ENCODE data around the gene RNF207.
A peak's percentile ranks its signal among the peaks of the same experiment; 100 is the strongest.

Gene RNF207

DNA sequence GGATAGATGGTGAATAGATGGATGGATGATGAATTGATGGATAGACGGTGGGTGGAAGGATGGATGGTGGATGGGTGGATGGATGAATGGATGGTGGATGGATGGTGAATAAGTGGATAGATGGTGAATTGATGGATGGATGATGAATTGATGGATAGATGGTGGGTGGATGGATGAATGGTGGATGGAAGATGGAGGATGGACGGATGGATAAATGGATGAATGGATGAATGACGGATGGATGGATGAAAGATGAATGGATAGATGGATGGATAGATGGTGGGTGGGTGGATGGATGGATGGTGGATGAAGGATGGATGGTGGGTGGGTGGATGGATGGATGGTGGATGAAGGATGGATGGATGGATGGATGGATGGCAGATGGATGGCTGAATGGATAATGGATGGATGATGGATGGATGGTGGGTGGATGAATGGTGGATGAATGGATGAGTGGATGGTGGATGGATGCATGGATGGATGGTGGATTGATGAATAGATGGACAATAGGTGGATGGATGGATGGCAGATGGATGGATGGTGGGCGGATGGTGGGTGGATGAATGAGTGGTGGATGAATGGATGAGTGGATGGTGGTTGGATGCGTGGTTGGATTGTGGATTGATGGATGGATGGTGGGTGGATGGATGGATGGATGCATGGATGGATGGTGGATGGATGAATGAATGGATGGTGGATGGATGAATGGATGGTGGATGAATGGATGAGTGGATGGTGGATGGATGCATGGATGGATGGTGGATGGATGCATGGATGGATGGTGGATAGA is 31.1 kb upstream of the RNF207 start:
- no peak for DNase-seq (ENCODE audit: low read depth)

DNA sequence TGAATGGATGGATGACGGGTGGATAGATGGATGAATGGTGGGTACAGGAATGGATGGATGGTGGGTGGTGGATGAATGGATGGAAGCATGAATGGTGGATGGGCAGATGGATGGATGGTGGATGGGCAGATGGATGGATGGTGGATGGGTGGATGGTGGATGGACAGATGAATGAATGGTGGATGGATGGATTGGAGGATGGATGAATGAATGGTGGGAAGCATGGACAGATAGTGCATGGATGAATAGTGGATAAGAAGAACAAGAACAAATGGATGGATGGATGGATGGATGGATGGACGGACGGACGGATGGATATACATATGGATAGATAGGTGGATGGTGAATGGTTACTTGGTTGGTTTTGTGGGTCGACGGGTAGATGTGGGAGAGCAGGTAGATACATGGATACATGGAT is 30.5 kb upstream of the RNF207 start:
- no peak for DNase-seq (ENCODE audit: low read depth)

DNA sequence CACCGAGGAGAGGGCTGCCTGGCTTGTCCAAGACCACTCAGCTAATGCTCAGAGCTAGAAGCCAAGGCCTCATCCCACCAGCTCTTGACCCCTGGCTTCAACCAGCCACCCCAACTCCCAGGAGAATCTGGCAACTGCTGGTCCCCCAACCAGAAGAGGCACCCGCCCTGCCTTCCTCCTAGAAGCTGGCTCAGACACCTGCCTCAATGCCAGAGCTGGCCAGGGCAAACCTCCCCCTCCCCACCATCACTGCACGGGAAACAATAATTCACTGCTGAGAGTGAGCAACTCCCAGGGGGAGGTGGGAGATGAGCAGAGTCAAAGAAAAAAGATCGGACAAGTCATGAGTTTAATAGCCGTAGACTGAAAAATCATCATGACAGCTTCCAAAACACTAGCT is 29.1 kb upstream of the RNF207 start:
- no peak for DNase-seq (ENCODE audit: low read depth)

DNA sequence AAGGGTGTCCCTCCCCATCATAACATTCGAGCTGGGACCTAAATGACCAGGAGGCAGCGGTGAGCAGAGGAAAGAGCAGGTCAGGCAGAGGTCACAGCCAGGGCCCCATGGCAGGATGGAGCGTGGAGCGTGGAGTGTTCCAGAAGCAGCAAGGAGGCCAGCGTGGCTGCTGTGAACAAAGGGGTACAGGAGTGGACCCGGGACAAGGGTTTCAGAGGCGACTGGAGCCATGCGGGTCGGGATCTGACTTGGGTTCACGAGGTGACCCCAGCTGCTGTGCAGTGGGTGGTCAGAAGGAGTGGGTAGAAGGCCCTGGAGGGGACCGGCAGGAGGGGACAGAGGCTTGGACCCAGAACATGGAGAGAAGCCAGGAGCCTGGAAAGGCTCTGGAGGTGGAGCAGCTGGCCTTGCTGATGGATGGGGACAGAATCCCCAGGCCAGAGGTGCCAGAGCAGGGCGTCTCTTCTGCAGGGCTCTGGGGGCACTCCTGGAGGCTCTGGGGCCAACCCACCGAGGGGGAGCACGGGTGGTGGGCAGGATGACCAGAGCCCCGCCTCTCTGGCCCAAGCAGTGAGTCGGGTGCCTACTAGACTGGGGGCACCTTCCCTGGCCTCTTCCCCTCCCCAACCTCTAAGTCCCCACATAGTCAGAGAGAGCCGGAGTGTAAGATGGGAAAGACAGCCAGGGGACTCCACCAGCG is 28.1 kb upstream of the RNF207 start:
- no peak for DNase-seq (ENCODE audit: low read depth)

DNA sequence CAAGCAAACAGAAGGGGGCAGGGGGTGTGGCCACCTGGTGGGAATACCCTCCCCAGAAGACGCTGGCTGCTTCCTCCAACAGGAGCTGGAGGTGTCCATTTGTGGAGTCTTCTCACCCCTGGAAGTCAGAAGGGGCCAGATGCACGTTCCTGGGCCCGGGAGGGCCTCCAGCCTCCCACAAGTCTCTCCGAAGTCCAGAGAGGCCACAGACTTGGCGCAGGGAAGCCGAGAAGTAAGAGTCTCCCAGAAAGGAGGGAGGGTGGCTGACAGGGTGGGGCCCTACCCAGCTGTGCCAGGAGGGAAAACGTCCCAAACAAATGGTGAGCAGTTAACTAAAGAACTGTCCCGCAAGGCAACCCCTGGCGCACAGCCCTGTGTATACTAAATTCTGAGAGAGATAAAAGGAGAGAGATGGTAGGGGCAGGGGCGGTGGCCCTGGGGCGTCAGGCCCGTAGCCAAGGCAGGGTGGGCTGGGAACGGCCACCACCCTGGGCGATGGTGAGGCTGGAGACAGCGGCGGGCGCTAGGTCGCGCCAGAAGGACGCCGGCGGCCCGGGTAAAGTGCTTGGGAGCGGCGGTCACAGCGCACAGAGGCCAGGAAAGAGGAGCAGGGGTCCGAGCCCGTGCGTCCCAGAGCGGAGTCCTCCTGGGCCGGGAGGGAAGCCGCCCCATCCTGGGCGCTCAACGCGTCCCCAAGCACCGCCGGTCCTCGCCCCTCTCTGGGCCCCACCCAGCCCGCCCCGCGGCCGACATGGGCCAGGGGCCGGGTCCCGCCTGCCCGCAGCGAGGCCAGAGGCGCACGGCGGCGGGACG is 27.0 kb upstream of the RNF207 start:
- no peak for DNase-seq (ENCODE audit: low read depth)

DNA sequence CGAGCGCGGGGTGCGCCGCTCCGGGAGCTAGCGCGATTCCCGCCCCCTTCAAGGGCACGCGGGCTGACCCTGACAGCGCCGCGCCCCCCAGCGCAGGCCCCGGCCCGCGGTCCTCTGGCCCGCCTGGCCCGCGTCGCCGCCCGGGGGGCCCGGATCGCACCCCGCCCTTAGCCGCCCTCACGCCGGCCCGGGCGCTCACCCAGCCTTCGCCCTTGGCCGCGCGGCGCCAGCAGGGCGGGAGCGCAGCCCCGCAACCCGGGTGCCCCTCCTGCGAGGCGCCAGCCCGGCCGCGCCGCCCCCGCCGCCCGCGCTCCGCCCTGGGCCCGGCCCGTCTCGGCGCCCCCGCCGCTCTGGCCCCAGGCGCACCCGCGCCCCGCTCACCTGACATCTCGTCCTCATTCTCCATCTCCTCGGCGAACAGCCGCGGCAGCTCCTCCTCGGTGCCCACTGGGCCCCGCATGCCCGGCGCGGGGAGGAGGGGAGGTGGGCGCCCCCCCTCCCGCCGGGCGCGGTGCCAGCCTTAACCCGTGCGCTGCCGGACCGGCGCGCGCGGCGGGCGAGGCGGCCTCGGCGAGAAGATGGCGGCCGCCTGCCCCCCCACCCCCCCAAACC is 26.2 kb upstream of the RNF207 start:
- no peak for DNase-seq (ENCODE audit: low read depth)

DNA sequence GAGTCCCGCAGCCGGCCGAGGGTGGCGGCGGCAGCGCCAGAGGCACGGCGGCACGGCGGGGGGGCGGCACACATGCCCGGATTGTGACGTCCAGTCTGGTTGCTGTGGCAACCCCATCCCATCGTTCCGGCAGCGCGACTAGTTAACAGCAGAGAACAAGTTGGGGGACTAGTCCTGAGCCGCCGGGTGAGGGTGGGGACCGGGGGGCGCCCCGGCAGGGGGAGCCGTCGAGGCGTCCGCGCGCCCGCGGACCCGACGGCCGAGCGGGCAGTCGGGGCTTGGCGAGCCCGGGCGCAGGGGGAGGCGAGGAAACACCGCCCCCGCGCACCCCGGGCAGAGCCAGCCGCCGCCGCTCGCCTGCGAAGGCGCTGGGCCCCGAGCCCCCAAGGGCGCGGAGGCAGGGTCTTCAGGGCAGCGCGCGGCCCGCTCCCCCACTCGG is 25.6 kb upstream of the RNF207 start, which contains the start of gene CHD5:
CHD5 (minus strand) TSS at position 54 of the 439 bp plus-strand sequence. CDS start 298 bp downstream, outside the sequence.
- no peak for DNase-seq (ENCODE audit: low read depth)

DNA sequence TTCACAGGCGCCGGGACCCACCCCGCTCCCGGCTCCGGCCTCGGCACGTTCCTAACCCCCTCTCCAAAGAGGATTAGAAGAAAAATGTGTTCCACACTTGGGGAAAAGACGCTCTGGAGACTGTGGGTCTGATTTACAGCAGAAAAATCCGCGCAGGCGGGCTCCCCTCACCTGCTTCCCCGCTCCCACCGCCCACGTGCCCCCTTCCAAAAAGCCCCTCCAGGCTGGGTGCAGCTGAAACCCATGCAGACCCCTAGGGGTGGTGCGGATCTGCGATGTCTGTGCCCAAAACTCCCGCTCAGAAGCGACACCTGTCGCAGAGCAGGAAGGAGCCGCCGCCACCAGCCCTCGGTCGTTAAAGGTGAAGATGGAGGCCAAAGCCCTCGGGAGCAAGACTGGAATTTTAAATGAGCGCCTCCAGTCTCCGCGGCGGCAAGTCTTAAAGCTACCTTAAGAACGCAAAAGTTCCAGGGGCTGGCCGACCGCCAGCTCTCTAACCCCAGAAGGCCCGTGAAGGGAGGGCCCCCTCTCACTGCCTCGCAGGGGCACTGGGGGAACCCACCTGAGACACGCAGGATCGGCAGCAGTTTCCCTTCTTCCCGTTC is 25.1 kb upstream of the RNF207 start:
- DNase-seq (ENCODE audit: low read depth): no peak

DNA sequence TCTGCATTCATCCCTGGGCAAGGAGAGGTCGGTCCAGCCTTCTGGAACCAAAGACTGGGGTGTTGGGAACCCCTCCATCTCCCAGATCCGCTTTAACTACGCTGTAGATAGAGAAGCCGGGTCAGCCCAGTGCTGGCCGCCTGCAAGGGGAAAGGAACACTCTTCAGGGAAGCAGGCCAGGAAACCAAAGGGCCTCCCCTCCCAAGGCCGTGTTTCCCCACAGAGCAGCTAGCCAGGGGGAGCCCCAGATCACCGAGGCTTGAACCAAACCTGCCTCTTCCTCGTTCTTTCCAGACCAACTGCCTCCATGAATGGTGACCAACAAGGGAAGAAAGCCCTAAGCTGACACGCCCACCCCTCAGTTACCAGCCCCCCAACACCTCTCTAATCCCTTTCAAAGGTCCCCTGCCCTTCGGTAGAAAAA is 24.6 kb upstream of the RNF207 start:
- no peak for DNase-seq (ENCODE audit: low read depth)

DNA sequence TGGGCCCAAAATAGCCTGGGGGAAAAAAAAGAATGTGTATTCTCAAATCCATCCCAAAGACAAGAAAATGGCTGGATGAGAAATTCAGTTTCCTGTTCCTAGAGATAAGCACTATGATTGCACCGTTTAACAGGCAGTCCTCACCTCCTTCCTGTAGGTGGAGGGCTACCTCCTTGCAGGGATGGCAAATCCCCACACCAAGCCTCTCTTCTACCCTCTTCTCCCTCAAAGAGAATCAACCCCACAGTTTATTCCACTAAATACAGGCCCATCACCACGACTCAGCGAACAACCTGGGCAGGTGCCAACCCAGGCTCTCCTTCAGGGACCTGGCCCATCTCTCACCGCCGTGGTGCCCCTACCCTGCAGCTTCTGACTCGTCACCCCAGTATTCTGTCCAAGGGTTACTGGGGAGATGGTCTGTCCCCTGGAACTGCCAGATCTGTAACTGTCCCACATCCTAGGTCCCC is 22.4 kb upstream of the RNF207 start:
- DNase-seq (ENCODE audit: low read depth): peak; percentile 48

DNA sequence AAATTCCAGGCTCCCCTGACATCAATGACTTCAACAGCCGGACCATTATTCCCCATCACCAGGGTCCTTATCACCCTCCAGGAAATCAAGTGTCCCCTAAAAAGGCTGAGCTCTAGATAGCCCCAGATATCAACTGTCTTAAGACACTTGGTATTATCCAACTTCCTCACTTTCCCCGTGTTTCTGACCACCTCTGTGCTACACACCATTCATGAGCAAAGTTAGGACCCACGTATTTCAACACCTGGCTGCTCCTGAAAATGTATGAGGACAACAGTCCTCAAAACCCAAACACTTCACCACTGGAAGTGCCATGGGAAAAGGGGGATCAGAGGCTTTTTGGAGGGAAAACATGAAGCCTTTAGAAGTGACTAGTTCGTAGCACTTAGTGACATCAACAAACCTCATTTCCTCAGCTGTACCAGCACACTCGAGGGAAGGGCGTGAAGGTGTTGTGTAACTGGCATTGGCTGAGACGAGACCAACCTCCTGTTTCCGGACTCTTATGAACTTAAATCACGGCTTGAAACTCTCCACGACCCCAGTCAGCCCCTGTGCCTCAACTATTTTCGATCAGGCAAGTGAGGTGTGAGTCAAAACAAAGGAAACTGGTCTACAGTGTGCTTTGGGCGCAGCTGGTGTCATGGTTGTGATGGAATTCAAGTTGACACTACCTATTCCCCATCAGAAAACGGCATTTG is 21.7 kb upstream of the RNF207 start:
- no peak for DNase-seq (ENCODE audit: low read depth)

DNA sequence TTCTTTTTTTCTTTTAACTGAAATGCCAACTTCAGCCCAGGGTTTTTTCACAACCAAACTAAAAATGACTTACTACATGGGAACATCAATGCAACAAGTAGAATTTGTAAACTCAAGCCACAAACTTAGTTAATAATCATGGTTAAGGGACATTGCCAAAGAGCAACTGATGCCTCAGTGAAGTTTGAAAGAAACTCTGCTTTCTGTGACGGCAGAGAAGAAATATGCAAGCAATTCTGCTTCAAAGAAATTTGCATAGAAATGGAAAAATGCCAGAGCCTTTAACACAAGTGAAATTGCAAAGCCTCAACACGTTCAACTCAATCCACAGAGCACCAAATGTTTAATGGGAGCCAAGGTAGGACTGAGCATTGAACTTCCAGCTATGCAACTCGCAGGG is 20.8 kb upstream of the RNF207 start:
- DNase-seq (ENCODE audit: low read depth): peak; percentile 73

DNA sequence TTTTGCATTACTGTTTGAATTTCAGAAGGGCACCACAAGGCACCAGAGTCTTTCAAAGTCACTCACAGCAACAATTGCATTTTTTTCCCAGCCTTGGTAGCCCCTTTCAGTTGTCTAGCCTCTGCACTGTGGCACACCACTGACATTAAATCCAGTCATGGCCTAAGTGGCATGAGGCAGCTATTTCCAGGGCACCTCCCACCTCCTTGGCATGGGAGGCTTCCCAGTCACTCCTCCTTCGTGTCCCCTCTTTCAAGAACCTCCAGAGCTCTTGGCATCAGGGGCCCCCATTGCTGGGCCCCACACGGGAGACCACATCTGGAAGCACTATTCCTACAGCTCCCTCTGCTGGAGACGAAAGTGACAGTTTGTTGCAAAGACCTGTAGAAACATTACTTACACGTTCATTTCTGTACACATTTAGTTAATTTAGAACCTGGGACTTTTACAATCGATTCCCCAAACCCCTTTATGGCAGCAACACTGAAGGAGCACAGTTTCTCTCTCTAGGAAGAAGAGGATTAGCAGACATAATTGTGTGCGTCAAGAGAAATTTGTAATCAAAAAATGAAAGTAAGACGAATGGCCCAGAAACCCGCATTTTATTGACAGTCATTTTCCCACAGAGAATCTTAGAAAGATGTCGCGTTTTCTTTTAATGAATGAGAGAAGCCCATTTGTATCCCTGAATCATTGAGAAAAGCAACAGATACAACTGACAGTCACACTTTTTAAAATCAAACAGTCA is 20.1 kb upstream of the RNF207 start:
- peak; percentile 59 for DNase-seq (ENCODE audit: low read depth)

DNA sequence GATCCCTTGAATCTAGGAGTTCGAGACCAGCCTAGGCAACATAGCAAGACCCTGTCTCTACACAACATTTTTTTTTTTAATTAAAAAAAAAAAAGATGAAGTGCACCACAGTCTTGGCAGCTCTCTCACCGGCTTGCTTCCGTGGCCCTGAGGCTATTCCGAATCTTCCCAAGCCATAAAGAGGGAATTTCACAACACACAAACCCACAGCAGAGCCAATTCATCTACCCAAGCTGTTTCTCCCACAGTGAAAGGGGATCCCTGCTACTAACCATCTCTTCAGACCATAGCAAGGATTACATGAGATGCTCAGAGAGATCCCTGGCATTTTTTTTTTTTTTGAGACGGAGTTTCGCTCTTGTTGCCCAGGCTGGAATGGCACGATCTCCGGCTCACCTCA is 17.5 kb upstream of the RNF207 start:
- DNase-seq (ENCODE audit: low read depth): no peak

DNA sequence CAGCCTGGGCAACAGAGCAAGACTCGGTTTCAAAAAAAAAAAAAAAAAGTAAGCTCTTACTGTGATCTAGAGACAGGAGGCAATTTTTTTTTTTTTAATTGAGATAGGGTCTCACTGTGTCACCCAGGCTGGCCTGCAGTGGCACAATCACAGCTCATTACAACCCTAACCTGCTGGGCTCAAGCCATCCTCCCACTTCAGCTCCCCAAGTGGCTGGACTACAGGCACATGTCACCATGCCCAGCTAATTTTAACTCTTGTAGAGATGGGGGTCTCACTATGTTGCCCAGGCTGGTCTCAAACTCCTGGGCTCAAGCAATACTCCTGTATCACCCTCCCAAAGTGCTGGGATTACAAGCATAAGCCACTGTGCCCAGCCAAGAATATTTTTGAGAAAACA is 14.0 kb upstream of the RNF207 start:
- DNase-seq (ENCODE audit: low read depth): no peak

DNA sequence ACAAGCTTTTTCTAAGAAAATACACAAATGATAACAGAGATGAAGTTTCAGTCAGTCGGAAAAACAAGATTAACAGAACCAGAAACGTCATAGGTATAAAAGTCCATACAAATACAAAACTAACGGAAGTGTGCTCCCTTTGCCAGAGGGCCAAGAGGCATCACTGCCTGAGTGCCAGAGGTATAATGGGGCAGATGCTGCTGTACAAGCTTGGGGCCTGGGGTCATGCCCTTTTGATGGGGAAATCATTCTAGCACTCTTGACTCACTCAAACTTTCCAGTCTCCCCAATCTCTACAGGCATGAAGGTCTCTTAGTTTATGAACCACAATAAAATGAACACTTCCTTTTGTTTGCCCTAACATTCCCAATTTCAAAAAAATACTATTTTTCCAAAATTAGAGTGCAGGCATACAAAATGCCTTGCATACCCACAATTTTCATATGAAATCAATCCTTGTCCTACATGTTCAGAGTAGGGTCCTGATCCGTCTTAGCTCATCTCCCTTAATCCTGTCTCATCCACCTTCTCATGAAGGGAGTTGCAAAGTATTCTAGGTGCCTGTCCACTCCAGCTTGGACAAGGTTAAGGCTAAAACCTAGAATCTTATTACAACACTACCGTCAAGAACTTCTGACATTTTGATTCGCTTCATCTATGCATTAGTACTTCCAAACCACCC is 8.0 kb upstream of the RNF207 start:
- no peak for DNase-seq (ENCODE audit: low read depth)

DNA sequence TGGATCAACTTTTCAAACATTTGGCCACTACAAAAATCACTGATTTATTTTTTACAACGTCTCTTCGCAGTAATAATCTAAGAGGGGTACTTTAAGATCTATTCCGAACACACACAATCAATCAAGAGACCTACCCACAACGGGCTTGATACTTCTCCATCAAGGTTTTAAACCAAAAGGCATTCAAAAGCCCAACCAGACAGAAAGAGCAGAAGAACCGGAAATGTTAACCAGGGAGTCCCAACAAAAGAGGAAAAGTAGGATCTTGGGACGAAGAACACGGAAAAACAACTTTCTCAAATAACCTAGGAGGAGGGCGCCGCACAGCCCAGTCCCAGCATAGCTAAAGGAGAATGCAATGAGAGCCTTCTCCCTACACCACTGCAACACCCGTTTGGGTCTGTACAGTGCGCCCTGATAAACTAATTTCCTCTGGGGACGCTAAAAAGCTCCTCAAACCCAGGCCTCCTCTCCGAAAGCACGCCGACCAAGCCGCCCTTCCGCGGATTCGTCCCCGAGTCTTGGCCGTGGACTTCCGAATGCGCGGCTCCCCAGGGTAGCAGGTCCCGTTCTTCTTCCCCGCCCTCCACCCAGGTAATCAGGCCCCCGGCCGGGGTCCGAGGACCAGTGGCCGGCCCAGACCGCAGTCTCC is 7.1 kb upstream of the RNF207 start:
- DNase-seq (ENCODE audit: low read depth): no peak

DNA sequence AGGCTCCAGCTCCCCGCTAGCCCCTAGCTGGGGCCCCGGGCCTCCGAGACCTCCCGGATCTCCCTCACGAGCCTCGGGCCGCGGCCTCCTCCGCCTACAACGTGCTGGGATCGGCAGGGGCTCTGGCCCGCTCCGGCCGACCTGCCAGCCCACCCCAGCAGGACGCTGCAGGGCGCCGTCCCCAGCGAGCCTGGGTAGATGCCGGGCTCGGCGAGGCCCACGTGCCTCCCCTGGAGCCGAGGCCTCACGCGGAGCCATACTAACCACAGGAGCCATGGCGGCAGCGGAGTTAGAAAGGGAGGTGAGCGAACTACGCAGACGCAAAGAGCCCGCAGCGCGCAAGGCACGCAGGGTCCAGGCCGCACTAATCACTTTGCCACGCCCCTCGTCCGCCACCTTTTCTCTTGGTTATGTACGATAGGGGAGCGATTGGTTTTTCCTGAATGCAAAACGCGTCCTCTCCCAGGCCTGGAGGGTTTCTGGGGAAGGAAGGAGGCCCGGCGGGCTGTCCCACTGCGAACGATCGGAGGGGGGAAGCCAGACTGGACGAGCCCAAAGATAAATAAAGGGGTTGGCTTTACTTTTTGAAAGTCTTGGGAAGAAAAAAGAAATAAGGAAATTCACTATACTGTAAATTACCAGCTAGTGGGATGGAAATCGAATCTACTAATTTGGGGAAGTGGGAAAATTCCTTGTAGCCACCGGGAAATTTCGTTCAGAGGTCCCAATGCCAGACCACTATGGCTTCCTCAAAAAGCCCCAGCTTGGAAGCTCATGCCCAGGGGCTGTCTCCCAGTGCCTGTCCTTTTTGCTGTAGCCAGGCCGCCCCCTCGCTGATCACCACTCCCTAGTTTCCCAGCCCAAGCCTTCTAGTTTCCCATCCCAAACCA is 6.4 kb upstream of the RNF207 start, which contains the start of gene RPL22:
RPL22 (minus strand) TSS at position 298 of the 890 bp plus-strand sequence; CDS start at position 276, 22 bp downstream.
- peak; percentile 99 for DNase-seq (ENCODE audit: low read depth)
